ENCODE data around the gene VTN.
A peak's percentile ranks its signal among the peaks of the same experiment; 100 is the strongest.

Gene VTN

DNA sequence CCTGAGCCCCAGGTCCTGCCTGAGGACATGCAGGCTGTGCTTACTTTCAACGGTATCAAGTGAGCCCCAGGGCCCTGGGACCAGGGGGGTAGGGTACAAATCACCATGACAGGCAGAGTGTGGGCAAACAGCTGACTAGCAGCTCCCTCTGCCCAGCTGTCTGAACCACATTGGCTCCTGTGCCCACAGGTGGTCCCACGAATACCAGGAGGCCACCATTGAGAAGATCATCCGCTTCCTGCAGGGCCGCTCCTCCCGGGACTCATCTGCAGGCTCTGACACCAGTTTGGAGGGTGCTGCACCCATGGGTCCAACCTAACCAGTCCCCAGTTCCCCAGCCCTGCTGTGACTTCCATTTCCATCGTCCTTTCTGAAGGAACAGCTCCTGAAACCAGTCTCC is 25.9 kb upstream of the VTN start:
- DNase-seq (ENCODE audit: low read depth) = no peak

DNA sequence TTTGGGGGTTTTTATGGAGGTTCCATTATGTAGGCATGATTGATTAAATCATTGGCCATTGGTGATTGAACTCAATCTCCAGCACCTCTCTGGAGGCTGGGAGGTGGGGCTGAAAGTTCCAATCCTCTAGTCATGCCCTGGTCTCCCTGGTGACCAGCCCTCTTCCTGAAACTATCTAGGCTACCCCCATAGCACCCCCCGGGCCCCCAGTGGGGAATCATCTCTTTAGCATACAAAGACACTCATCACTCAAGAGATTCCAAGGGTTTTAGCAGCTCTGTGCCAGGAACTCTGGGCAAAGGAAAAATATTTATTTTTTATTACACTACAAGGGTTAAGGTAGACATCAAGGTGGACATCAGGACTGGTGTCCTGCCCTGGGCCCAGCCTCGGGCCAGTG is 25.3 kb upstream of the VTN start:
- no peak for DNase-seq (ENCODE audit: low read depth)

DNA sequence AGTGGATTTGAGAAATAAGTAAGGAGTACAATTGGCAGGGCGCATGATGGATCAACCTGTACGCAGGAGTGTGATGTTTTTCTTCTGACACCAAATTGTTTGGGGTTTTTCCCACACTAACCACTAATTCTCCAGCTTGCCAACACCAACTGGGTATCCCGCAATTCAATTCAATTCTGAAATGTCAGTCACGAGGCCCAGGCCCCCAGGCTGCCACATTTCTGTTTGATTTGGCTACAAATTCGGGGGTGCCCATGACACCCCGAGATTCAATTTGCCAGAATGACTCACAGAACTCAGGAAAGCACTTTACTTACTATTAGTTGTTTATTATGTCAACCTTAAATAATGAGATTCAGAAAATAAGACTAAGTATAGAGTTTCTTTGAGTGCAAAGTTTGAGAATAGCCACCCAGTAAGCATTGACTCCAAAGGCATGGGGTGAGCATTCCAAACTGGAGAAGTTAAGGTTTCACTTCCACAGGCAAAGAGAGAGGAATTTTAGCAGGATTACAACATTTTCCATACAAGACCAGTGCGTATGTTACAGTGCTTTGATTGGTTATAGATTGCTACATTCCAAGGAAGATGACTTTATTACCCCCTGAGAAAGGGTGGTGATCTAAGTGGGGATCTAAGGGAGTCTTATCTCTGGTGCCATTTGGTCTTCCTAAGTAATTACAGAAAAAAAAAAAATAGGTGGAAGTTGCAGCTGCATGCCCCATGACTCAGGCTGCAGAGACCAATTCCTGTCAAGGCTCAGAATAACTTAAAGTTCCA is 24.4 kb upstream of the VTN start:
- no peak for DNase-seq (ENCODE audit: low read depth)

DNA sequence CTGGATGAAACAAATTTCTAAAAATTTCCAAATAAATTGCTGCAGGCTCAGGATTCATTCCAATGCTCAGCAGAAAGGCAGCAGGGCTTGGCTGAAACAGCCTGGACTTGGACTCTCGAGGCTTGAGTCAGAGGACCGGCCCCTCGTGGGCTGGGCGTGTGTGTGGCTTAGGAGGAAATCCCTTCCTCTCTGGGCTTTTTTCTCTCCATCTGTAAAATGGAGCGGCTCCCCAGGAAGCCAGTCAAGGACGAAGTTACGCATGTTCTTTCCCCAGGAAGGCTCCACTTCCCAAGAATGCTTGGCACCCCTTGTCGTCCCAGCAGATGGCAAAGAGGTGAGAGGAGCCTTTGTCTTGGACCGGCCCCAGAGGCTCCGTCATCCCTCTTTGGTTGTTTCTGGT is 22.4 kb upstream of the VTN start:
- DNase-seq (ENCODE audit: low read depth) = no peak

DNA sequence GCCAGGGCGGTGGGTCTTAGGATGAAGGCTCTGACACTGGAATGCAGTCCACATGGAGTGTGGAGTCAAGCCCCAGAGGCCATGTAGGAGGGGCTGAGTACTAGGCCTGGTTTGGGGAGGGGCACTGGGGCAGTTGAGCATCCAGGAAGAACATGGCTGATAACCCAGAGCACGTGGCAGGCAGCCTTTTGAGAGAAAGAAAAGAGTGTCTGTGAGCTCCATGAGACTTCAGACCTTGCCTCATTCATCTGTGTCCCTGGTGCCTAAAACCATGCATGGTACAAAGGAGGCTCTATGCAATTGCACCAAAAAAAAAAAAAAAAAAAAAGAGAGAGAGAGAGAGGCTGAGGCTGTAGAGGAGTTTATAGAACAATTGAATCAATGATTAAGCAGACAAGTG is 21.3 kb upstream of the VTN start:
- no peak for DNase-seq (ENCODE audit: low read depth)

DNA sequence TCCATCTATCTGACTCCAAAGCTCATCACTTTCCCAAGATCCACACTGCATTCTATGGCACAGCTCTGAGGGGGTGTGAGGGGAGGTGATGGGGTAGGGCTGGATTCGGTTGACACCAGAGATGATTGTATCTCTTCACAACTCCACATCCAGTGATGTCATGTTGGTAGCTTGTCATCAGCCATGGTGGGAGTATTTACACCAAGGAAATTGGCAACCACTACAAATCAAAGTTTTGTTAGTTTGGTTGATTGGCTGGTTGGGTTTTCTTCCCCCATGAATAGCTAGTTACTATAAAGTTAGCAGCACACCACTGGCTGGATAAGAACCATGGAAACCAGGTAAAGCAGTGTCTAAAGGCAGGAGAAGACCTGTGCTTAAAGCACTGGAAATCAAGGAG is 20.9 kb upstream of the VTN start:
- DNase-seq (ENCODE audit: low read depth) = no peak

DNA sequence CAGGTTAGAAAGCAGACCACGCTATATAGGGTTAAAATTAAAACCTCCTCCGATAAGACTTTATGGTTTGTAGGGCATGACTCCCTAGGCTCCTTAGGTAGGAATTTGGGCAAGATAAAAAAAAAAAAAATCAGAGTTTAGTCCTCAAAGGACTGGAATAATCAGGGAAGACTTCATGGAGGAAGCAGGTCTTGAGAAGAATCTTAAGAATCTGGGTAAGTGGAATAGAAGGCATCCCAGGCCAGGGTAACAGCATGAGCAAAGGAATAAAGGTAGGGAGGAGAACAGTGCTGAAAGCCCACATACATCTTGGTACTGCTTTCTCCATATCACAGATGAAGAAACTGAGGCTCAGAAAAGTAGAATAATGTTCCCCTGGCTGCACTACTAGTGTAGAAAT is 20.5 kb upstream of the VTN start:
- DNase-seq (ENCODE audit: low read depth) = no peak

DNA sequence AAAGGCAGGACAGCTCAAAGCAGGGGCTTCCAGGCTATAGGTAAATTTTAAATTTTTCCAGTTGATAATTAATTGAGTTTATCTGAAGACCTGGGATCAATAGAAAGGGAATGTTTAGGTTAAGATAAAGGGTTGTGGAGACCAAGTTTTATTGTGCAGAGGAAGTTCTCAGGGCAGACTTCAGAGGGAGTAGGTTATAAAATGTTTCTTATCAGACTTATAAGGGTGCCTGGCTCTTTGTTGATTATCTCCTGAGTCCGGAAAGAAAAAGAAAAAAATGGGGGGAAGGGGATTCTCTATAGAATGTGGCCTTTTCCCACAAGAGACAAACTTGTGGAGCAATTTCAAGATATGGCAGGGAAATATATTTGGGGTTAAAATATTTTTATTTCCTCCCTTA is 20.0 kb upstream of the VTN start:
- no peak for DNase-seq (ENCODE audit: low read depth)

DNA sequence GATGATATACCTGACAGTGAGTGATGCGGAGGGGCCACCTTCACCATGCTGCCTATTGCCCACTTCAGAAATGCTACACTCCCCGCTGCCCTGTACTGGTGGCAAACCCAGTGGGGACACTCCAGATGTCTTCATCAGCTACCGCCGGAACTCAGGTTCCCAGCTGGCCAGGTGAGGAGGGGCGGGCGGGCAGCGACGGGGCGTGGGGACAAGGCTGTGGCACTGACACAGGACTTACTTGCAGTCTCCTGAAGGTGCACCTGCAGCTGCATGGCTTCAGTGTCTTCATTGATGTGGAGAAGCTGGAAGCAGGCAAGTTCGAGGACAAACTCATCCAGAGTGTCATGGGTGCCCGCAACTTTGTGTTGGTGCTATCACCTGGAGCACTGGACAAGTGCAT is 18.0 kb upstream of the VTN start:
- DNase-seq (ENCODE audit: low read depth) = no peak

DNA sequence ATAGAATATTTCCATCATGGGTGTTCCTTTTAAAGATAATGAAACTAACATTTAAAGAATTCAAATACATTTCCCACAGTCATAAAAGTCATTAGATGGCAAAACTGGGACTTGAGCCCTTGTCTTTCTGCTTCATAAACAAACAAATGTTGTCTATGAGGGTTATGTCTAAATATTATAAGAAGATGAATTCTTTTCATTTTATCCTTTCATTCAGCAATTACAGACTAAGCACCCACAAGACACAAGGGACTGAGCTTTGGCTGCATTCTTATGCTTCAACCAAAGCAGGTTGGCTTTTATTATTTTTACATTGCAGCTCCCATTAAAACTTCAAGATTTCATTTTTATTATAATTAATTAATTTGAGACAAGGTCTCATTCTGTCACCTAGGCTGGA is 16.3 kb upstream of the VTN start:
- DNase-seq (ENCODE audit: low read depth) = no peak

DNA sequence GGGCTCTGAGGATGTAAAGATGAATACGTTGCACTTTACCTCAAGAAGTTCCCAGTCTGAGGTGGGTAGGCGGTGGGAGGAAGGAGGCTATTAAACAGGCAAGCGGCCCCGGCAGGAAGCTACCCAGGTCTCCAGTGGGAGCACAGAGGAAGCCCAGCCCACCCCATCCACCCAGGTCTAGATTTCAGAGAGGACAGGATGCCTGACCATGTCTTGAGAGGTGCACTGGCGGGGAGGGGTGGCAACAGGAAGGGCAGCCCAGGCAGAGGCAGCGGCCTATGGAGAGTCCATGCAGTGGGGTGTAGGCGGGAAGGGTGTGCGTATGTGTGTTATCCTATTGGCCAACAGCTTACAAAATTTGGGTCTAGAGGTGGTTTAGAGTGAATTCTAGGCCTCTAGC is 15.3 kb upstream of the VTN start:
- DNase-seq (ENCODE audit: low read depth) = no peak

DNA sequence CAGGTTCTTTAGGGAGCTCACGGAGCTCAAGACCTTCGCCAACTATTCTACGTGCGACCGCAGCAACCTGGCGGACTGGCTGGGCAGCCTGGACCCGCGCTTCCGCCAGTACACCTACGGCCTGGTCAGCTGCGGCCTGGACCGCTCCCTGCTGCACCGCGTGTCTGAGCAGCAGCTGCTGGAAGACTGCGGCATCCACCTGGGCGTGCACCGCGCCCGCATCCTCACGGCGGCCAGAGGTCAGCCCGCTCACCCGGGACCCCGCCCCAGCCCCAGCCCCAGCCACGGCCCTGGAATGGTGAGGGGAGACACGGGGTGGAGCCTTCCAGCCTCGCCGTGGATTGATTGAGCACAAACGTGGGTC is 14.9 kb upstream of the VTN start:
- DNase-seq (ENCODE audit: low read depth) = no peak

DNA sequence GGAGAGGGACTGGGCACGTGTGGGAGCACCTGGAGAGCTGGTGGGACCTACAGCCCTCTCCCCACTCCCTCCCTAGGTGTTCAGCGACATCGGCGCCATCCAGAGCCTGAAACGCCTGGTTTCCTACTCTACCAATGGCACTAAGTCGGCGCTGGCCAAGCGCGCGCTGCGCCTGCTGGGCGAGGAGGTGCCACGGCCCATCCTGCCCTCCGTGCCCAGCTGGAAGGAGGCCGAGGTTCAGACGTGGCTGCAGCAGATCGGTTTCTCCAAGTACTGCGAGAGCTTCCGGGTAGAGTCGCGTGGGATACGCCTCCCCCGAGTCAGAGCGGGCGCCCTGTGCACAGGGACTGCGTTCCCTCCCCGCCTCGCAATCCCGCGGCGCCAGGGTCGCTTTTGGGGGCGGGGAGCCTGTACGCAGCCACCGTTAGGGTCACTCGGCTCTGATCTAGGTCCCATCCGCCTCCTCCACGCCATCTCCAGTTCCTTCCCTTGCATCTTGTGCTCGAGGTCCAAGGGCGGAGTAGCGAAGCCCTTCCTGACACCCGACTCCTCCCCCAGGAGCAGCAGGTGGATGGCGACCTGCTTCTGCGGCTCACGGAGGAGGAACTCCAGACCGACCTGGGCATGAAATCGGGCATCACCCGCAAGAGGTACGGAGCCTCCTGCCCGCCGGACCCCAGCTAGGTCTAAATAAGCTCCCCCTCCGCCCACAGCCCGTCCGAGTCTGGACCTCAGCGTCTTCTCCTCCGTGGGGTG is 14.4 kb upstream of the VTN start:
- DNase-seq (ENCODE audit: low read depth) = peak; percentile 53

DNA sequence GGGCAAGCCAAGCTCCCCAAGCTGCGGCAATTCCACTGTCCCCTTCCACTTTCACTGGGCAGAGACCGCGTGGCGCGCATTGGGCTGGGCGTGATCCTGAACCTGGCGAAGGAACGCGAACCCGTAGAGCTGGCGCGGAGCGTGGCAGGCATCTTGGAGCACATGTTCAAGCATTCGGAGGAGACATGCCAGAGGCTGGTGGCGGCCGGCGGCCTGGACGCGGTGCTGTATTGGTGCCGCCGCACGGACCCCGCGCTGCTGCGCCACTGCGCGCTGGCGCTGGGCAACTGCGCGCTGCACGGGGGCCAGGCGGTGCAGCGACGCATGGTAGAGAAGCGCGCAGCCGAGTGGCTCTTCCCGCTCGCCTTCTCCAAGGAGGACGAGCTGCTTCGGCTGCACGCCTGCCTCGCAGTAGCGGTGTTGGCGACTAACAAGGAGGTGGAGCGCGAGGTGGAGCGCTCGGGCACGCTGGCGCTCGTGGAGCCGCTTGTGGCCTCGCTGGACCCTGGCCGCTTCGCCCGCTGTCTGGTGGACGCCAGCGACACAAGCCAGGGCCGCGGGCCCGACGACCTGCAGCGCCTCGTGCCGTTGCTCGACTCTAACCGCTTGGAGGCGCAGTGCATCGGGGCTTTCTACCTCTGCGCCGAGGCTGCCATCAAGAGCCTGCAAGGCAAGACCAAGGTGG is 11.2 kb upstream of the VTN start:
- DNase-seq (ENCODE audit: low read depth) = no peak

DNA sequence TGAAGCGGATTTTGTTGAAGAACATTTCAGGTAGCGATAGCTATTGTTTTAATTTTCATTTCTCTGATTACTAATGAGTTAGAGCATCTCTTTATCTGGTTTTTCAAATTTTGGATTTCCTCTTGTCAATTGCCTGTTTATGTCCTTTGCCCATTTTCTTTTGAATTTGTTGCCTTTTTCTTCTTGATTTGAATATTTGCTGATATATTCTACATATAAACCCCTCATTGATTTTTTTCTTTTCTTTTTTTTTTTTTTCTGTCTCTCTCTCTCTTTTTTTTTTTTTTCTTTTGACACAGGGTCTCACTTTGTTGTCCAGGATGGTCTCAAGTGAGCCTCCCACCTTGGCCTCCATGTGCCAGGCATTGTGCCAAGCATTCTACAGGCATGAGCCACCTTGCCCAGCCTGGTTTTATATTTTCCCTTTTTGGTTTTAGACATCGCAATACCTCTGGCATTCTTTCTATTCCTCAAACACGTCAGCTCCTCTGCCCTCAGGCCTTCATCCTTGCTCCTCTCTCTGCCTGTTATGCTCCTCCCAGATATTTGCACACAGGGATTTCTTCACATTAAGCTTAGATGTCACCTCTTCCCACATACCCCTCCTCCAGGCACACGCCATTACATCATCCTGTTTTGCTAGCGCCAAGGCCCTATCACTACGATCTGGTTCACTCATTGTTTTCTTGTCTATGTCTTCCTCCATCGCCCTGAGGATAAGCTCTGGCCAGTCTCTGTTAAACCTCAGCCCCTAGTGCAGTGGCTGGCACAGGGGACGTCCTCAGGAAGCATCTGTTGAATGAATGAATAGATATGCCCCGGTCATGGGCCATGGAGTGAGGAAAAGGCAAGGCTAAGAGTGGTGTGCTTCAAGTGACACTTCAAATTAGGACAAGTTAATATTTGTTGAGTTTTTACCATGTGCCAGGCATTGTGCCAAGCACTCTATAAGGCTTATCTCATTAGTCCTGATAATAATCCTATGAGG is 10.0 kb upstream of the VTN start:
- no peak for DNase-seq (ENCODE audit: low read depth)

DNA sequence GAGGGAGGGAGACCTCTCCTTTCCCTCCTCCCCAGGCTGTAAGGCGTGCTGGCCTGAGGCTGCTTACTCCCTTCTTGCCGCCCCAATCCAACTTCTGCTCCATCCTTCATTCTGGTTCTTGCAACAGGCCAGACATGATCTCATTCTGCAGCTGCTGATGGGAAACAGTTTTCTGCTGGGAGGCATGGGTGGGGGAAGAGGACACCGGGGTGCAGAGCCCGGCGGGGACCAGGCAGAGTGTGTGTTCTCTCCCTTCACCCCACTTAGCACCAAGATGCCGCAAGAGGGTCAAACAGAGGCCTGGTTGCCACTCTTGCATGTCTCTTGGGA is 2.8 kb upstream of the VTN start:
- DNase-seq (ENCODE audit: low read depth) = no peak

DNA sequence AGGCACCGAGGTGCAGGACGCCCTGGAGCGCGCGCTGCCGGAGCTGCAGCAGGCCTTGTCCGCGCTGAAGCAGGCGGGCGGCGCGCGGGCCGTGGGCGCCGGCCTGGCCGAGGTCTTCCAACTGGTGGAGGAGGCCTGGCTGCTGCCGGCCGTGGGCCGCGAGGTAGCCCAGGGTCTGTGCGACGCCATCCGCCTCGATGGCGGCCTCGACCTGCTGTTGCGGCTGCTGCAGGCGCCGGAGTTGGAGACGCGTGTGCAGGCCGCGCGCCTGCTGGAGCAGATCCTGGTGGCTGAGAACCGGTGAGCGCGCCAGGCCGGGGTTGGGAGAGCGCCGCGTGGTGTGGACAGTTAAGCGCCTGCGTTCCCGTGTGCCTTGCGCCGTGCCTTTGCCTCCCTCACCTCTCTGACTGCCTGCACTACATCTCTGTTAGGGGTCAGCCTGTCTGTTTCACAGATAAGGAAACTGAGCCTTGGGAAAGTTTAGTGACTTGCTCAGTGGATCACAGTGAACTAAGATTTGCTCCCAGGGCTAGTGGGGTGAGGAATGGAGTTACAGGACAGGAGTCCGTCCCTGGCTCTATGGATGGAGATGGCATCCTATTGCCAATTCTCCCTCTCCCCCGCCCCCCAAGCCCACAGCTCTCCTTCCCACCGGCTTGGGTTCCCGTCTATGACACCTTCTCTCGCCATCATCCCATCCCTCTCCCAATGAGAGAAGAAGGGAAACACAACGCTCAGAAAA is 2.3 kb upstream of the VTN start:
- DNase-seq (ENCODE audit: low read depth) = no peak

DNA sequence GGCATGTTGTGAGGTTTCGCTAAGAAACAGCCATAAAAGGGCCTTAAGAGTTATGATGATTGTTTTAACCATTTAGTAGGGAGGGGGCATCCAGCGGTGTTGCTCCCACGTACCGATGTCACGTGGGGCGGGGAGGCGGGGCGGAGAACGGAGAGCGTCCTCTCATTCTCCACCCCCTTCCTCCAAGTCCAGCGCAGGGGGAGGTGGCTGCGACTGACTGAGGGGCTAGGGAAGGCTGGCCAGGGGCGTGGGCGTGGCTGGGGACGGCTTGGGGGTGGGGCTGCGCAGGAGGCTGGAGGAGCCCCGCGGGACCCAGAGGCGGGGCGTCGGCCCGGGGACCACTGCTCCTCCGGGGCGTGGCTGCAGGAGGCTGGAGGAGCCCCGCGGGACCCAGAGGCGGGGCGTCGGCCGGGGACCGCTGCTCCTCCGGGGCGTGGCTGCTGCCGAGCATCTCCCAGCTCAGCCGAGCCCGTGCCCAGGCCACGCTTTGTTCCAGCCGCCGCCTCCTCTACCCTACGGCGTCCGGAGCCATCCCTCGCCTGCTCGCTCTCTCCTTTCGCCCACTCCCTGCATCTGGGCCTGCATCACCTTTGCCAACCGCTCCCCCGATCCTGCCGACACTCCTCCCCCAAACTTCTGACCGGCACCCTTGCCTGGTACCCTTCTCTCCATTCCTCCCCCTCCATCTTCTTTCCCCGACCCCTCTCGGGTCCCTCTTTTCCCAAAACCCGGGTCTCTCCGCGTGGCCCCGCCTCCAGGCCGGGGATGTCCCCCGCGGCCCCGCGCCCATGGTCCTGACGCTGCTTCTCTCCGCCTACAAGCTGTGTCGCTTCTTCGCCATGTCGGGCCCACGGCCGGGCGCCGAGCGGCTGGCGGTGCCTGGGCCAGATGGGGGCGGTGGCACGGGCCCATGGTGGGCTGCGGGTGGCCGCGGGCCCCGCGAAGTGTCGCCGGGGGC is 1.4 kb upstream of the VTN start, which contains the start of gene SARM1:
TSS of gene SARM1 (plus strand) at position 450 of the 958 bp plus-strand sequence. CDS start at position 789, 339 bp downstream.
- peak; percentile 83 for DNase-seq (ENCODE audit: low read depth)

DNA sequence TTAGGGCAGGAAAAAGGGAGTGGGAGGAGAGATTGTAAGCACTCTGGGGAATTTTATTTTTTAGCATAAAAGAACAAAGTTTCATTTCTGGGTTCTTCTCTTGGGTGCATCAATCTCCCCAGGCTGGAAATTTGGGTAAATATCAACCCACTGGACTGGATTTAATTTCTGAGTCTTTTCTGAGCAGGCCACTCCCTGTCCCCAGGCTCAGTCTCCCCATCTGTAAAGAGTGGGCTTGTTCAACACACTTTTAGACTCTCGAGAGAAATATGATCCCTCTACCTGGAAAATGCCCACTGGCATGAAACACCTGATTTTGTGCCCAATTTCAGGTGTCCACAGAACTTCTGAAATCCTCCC is 617 bp upstream of the VTN start:
- DNase-seq (ENCODE audit: low read depth) = no peak

DNA sequence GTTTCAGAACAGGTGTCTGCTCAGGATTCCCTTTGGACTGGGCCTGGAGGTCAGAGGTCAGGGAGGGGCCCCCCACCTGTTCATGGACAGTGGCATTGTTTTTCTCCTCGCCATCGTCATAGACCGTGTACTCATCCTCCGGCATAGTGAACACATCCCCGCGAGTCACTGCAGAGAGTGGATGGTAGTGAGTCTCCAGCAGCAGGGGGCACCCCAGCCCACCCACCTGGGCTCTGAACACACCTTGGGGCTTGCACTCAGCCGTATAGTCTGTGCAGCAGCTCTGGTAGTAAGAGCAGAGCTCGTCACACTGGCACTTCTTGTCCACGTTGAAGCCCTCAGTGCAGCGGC is 448 bp downstream of the VTN start:
- DNase-seq (ENCODE audit: low read depth) = no peak
